Type B pancreatic cell (in vitro differentiated cells): ENCODE data around the gene PHF19. TPM values are rescaled to one million over a fixed set of nuclear protein-coding genes. Genes with fewer than 3 reads are reported as not detected.

ENCODE experiments used
- DNase-seq: peaks from one replicate; pipeline ENCODE4 v3.0.0; 2021; ENCODE audit warnings: mixed read lengths; ENCODE audit not compliant: unreplicated experiment; ENCODE audit errors: extremely low spot score
- H3K27ac Mint-ChIP-seq: 2 replicates; pipeline ENCODE4 v1.8.0; 2021; ENCODE audit warnings: mild to moderate bottlenecking, mixed read lengths
- H3K27me3 Mint-ChIP-seq: 2 replicates; pipeline ENCODE4 v1.8.0; 2021; ENCODE audit warnings: mixed read lengths
- H3K36me3 Mint-ChIP-seq: 2 replicates; pipeline ENCODE4 v1.8.0; 2021; ENCODE audit warnings: mixed read lengths
- H3K4me1 Mint-ChIP-seq: one replicate; pipeline ENCODE4 v1.8.0; 2021; ENCODE audit warnings: mixed read lengths; ENCODE audit not compliant: unreplicated experiment
- H3K4me3 Mint-ChIP-seq: 2 replicates; pipeline ENCODE4 v1.8.0; 2021; ENCODE audit warnings: mild to moderate bottlenecking, mixed read lengths
- H3K9me3 Mint-ChIP-seq: 2 replicates; pipeline ENCODE4 v1.8.0; 2021; ENCODE audit warnings: mixed read lengths
- total RNA-seq: library from RNA; stranded (reverse); gene quantifications from 2 replicates; pipeline ENCODE4 v1.2.1, GENCODE V29; 2021; ENCODE audit warnings: low replicate concordance
- TF ChIP-seq, protein P1 (sequence below): fragments of 200-600 bp; sonication (generic); conservative IDR thresholded peaks from 2 replicates; pipeline ENCODE4 v1.5.0; 2021; ENCODE audit warnings: antibody characterized with exemption, mild to moderate bottlenecking

PHF19 gene
- total RNA-seq, 1 donor from 2014 or later: 39.6 TPM

GRCh38 chr9:120914396-120914795 is 37.4 kb upstream of the PHF19 start:
- H3K4me3 Mint-ChIP-seq: no peak overlapping the region
- H3K9me3 Mint-ChIP-seq: no peaks in the 10 kb centered on the region
- no peaks in the 10 kb centered on the region for H3K27me3 Mint-ChIP-seq
- TF ChIP-seq, protein P1, sequence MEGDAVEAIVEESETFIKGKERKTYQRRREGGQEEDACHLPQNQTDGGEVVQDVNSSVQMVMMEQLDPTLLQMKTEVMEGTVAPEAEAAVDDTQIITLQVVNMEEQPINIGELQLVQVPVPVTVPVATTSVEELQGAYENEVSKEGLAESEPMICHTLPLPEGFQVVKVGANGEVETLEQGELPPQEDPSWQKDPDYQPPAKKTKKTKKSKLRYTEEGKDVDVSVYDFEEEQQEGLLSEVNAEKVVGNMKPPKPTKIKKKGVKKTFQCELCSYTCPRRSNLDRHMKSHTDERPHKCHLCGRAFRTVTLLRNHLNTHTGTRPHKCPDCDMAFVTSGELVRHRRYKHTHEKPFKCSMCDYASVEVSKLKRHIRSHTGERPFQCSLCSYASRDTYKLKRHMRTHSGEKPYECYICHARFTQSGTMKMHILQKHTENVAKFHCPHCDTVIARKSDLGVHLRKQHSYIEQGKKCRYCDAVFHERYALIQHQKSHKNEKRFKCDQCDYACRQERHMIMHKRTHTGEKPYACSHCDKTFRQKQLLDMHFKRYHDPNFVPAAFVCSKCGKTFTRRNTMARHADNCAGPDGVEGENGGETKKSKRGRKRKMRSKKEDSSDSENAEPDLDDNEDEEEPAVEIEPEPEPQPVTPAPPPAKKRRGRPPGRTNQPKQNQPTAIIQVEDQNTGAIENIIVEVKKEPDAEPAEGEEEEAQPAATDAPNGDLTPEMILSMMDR: no peak
- H3K36me3 Mint-ChIP-seq: no peaks in the 10 kb centered on the region
- no peak for DNase-seq
- peaks cover 10% of the 10 kb centered on the region for H3K4me1 Mint-ChIP-seq
- H3K27ac Mint-ChIP-seq: no peak overlapping the region

DNA sequence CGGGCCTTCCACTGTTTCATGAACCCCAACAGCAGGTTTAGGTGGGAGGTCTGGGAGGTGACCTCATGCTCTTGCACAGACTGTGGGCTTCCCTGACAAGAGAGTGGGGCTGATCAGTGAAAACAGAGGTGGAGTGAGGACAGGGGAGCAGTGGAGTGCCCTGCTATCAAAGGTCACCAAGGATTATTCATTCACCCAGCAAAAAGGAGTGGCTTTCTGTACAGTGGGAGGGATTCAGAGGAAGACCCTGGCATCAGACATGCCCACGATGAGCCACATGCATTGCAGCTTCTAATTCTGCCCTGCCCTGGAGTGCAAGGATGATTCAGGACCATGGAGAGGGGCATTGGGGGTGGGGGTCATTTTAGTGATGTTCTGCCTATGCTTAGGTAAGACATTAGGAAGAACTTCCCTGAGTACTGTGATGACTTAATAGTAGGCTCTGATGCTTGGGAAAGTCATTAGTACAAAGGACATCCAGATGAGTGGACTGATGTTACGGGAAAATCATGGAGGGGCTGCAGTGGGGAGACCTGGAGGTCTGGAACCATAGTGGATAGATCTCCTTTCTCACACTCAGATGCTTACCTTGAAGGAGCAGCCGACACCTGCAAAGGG is 36.8 kb upstream of the PHF19 start:
- H3K4me3 Mint-ChIP-seq: no peak overlapping the region
- no peaks in the 10 kb centered on the region for H3K9me3 Mint-ChIP-seq
- peaks cover 7% of the 10 kb centered on the region for H3K4me1 Mint-ChIP-seq
- H3K27me3 Mint-ChIP-seq: no peaks in the 10 kb centered on the region
- no peaks in the 10 kb centered on the region for H3K36me3 Mint-ChIP-seq
- H3K27ac Mint-ChIP-seq: no peak overlapping the region
- DNase-seq: no peak
- TF ChIP-seq, protein P1: no peak

DNA sequence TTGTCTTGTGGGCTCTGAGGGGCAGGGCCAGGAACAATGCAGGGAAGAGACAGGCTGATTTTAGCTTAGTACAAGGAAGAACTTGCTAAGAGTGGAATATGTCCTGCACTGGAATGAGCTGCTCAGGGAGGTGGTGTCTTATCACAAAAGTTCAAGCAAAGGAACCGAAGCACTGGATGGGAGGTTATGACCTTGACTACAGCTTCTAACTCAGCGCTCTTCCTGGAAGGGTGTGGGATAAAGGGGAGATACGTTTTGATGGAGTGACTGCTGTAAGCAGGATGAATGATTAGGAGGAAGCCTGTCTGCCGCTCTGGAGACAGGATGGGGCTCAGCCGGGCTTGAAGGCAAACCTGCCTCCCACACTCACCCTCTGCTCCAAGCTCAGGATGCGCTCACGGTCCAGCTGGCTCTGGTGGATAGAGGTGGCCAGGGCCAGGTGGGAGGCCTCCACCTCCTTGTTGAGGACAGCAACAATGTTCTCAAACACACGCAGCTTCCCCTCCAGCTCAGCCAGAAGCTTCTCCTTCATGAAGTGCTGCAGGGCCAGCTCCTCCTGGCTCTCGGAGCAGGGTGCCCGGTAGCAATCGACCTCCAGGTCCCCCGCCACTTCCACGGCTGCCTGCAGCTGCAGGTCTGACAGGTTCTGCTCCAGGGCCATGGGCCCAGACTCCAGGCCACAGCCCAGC is 36.1 kb upstream of the PHF19 start:
- H3K27ac Mint-ChIP-seq: no peak overlapping the region
- H3K9me3 Mint-ChIP-seq: no peaks in the 10 kb centered on the region

GRCh38 chr9:120911295-120911837 is 34.4 kb upstream of the PHF19 start:
- Mint-ChIP-seq H3K27me3 (no peaks in the 10 kb centered on the region), H3K4me1 (no peaks in the 10 kb centered on the region), H3K4me3 (no peak overlapping the region), H3K36me3 (no peaks in the 10 kb centered on the region), H3K9me3 (no peaks in the 10 kb centered on the region), H3K27ac (no peak overlapping the region)
- TF ChIP-seq, protein P1: no peak
- no peak for DNase-seq

More for the DNA sequence above, 36.1 kb upstream of the PHF19 start:
- no peaks in the 10 kb centered on the region for H3K36me3 Mint-ChIP-seq
- TF ChIP-seq, protein P1: no peak
- no peak for DNase-seq
- no peaks in the 10 kb centered on the region for H3K27me3 Mint-ChIP-seq
- no peak overlapping the region for H3K4me3 Mint-ChIP-seq
- H3K4me1 Mint-ChIP-seq: peaks cover 3% of the 10 kb centered on the region

GRCh38 chr9:120910643-120911042 is 33.7 kb upstream of the PHF19 start:
- H3K36me3 Mint-ChIP-seq: no peaks in the 10 kb centered on the region
- no peaks in the 10 kb centered on the region for H3K4me1 Mint-ChIP-seq
- TF ChIP-seq, protein P1: no peak
- H3K4me3 Mint-ChIP-seq: no peak overlapping the region
- H3K27me3 Mint-ChIP-seq: no peaks in the 10 kb centered on the region
- H3K27ac Mint-ChIP-seq: no peak overlapping the region
- no peak for DNase-seq
- H3K9me3 Mint-ChIP-seq: no peaks in the 10 kb centered on the region
